Panc1 (cell line): ENCODE results near the gene AKAP8L. TPM values are rescaled to one million over a fixed set of nuclear protein-coding genes. Genes with fewer than 3 reads are reported as not detected.

ENCODE experiments used
- ATAC-seq: fragments of 200-7000 bp; cut with Tn5 transposase; 2 replicates; pipeline ENCODE4 v1.9.1; 2020; ENCODE audit warnings: mild to moderate bottlenecking, moderate library complexity
- BruUV-seq: library from RNA; stranded (reverse); fragments of 400-500 nt; replicated peaks from 2 replicates; lab custom pipeline; 2021; lab: Mats Ljungman, UMichigan
- CTCF ChIA-PET: fragments of 300-600 bp; sonication (Branson Sonifier 250); formaldehyde crosslinking; loops from one replicate; lab custom pipeline; 2022; ENCODE audit warnings: antibody characterized with exemption; lab: Charles Lee
- POLR2A ChIA-PET: fragments of 300-600 bp; sonication (Branson Sonifier 250); formaldehyde crosslinking; loops from one replicate; lab custom pipeline; 2022; ENCODE audit warnings: antibody characterized with exemption; lab: Charles Lee
- DNase-seq: peaks from one replicate; pipeline ENCODE4 v3.0.0-alpha.2; 2010; ENCODE audit warnings: low read depth, low spot score
- H3K27ac ChIP-seq: 2 replicates; pipeline ENCODE4 v1.5.1; 2011; ENCODE audit warnings: mild to moderate bottlenecking, low read length, inconsistent platforms
- H3K27me3 ChIP-seq: fragments of 200-500 bp; sonication (Bioruptor generic); 2 replicates; pipeline ENCODE4 v1.6.0; 2014; ENCODE audit warnings: low read length, inconsistent platforms; ENCODE audit not compliant: control insufficient read depth, insufficient read depth
- H3K36me3 ChIP-seq: fragments of 200-500 bp; sonication (Bioruptor generic); 2 replicates; pipeline ENCODE4 v1.5.1; 2014; ENCODE audit warnings: inconsistent platforms, mild to moderate bottlenecking, low read length, moderate library complexity; ENCODE audit not compliant: control insufficient read depth, insufficient read depth
- H3K4me1 ChIP-seq: 2 replicates; pipeline ENCODE4 v1.5.1; 2011; ENCODE audit warnings: inconsistent platforms, mild to moderate bottlenecking, low read length, moderate library complexity; ENCODE audit not compliant: control insufficient read depth, insufficient read depth
- H3K4me3 ChIP-seq, 2 experiments: 2 replicates each; pipeline ENCODE4 v1.5.1; 2011 to 2012; ENCODE audit warnings: low read depth in 2 of 2, low read length in 2 of 2, mild to moderate bottlenecking in 2 of 2, inconsistent platforms in 1 of 2, moderate library complexity in 1 of 2
- H3K9me3 ChIP-seq: fragments of 200-500 bp; sonication (Bioruptor generic); 2 replicates; pipeline ENCODE4 v1.5.1; 2014; ENCODE audit warnings: low read depth, mild to moderate bottlenecking, inconsistent platforms, low read length, moderate library complexity; ENCODE audit not compliant: control insufficient read depth, insufficient read depth
- CTCF ChIP-seq: fragments of 450-650 bp; IDR thresholded peaks from 2 replicates; pipeline ENCODE4 v1.5.1; 2017; ENCODE audit warnings: mild to moderate bottlenecking
- POLR2AphosphoS5 ChIP-seq: IDR thresholded peaks from 2 replicates; pipeline ENCODE4 v1.6.1; 2012; ENCODE audit warnings: mild to moderate bottlenecking, low read depth, low read length, moderate library complexity
- REST ChIP-seq, 2 experiments: IDR thresholded peaks; 2 replicates each; pipeline ENCODE4 v1.6.1; 2011 to 2012; ENCODE audit warnings: low read depth in 2 of 2, control low read depth in 1 of 2, low read length in 1 of 2, mild to moderate bottlenecking in 1 of 2, moderate library complexity in 1 of 2; ENCODE audit not compliant: insufficient read depth in 1 of 2
- SIN3A ChIP-seq: IDR thresholded peaks from 2 replicates; pipeline ENCODE4 v1.6.1; 2012; ENCODE audit warnings: low read depth, mild to moderate bottlenecking, low read length, moderate library complexity, borderline replicate concordance; ENCODE audit not compliant: insufficient read depth
- TCF7L2 ChIP-seq: IDR thresholded peaks from 2 replicates; pipeline ENCODE4 v1.6.1; 2011; ENCODE audit warnings: mild to moderate bottlenecking, low read depth, low read length, inconsistent platforms
- in situ Hi-C: cut with HindIII; loops from 2 replicates; pipeline ENCODE4 v1.10.0; 2016; ENCODE audit warnings: low sequenced_read_pairs, low pct_unique_long_range_greater_than_20kb
- intact Hi-C: fragments of 100-400 bp; cut with micrococcal nuclease; formaldehyde crosslinking; loops from one replicate; pipeline ENCODE4 v1.10.0; 2022; ENCODE audit not compliant: unreplicated experiment
- total RNA-seq: library from RNA; stranded (reverse); gene quantifications from one replicate; pipeline ENCODE4 v1.2.1, GENCODE V29; 2021; ENCODE audit not compliant: unreplicated experiment

Gene AKAP8L
- total RNA-seq, 1 experiment from 2014 or later = 65.5 TPM

- ChIA-PET CTCF (no interaction called here), POLR2A (no interaction called here)
- no peaks in the 10 kb centered on the region for H3K9me3 ChIP-seq
- H3K4me1 ChIP-seq = no peaks in the 10 kb centered on the region
- in situ Hi-C loops (no loop called here), intact Hi-C loops (no loop called here)
- no peak overlapping the region for H3K4me3 ChIP-seq
- DNase-seq = no peak
- no TSS peak for BruUV-seq
- no peak overlapping the region for H3K27ac ChIP-seq
- no peaks in the 10 kb centered on the region for H3K27me3 ChIP-seq
- TF ChIP-seq CTCF = no peak
- no peak for TF ChIP-seq SIN3A
- TF ChIP-seq TCF7L2 = no peak
- TF ChIP-seq REST (IDR thresholded peaks at IDR 0.05; ENCODE audit: insufficient read depth in 1 of 2, low read depth in 2 of 2, low read length in 1 of 2) = no peak
- no peak for TF ChIP-seq POLR2AphosphoS5
- H3K36me3 ChIP-seq = no peaks in the 10 kb centered on the region
- no peak for ATAC-seq
These were observed 20.1 kb downstream of the AKAP8L start for GRCh38 chr19:15398501-15399233.

- TF ChIP-seq TCF7L2 (no peak), CTCF (no peak), POLR2AphosphoS5 (no peak), SIN3A (no peak)
- Histone ChIP-seq H3K4me1 (no peaks in the 10 kb centered on the region), H3K27ac (no peak overlapping the region), H3K27me3 (no peaks in the 10 kb centered on the region), H3K36me3 (no peaks in the 10 kb centered on the region; the same call in 1 of the 2 replicates), H3K4me3 (no peak overlapping the region), H3K9me3 (no peaks in the 10 kb centered on the region)
- DNase-seq = no peak
- no peak for ATAC-seq
- POLR2A ChIA-PET = no interaction called here
- CTCF ChIA-PET = no interaction called here
- in situ Hi-C loops (no loop called here), intact Hi-C loops (no loop called here)
- BruUV-seq = no TSS peak
These were observed 21.0 kb downstream of the AKAP8L start for GRCh38 chr19:15397782-15398181.
